Lower leg skin (tissue), 3 donors: Measurements from ENCODE around the gene MAP1B.

Experiments used
- CTCF ChIP-seq, 3 donors: fragments of 450-650 bp; IDR thresholded peaks; one replicate each; pipeline ENCODE4 v1.5.1; 2016; ENCODE audit warnings: antibody characterized with exemption in 3 of 3, mild to moderate bottlenecking in 3 of 3, moderate library complexity in 2 of 3
- POLR2A ChIP-seq, 2 donors: fragments of 450-650 bp; IDR thresholded peaks; one replicate each; pipeline ENCODE4 v1.6.1; 2016 to 2017; ENCODE audit warnings: antibody characterized with exemption in 2 of 2, mild to moderate bottlenecking in 1 of 2, moderate library complexity in 1 of 2

- TF ChIP-seq POLR2A (IDR thresholded peaks at IDR 0.05), result no peak
- TF ChIP-seq CTCF (IDR thresholded peaks at IDR 0.05), result no peak
Observed at GRCh38 chr5:72208324-72208926, 101.2 kb downstream of the MAP1B start.
